H1 (cell line): ENCODE measurements around the gene PTH1R. TPM values are rescaled to one million over a fixed set of nuclear protein-coding genes. Genes with fewer than 3 reads are reported as not detected.

ENCODE experiments used
- BRCA1 ChIP-seq: IDR thresholded peaks from 2 replicates; pipeline ENCODE4 v1.6.1; 2012; ENCODE audit warnings: low read depth, low read length, improper control_type of control experiment
- CREB1 ChIP-seq: IDR thresholded peaks from 2 replicates; pipeline ENCODE4 v1.6.1; 2012; ENCODE audit warnings: inconsistent platforms
- E2F6 ChIP-seq: IDR thresholded peaks from 2 replicates; pipeline ENCODE4 v1.6.1; 2012; ENCODE audit warnings: inconsistent platforms
- HDAC2 ChIP-seq, 2 experiments: fragments of 300-600 bp in 1 of 2; sonication (generic) in 1 of 2; IDR thresholded peaks; 2 replicates each; pipeline ENCODE4 v1.6.1; 2011 to 2012; ENCODE audit warnings: low read depth in 2 of 2, low read length in 2 of 2, mild to moderate bottlenecking in 2 of 2, moderate library complexity in 2 of 2, borderline replicate concordance in 1 of 2, inconsistent platforms in 1 of 2
- MAFK ChIP-seq: IDR thresholded peaks from 2 replicates; pipeline ENCODE4 v1.6.1; 2012; ENCODE audit warnings: low read depth, mild to moderate bottlenecking, improper control_type of control experiment, low read length
- RAD21 ChIP-seq, 2 experiments: IDR thresholded peaks in 1 of 2; conservative IDR thresholded peaks in 1 of 2; 2 replicates each; pipeline ENCODE4 v1.6.1; 2011; ENCODE audit warnings: low read depth in 2 of 2, low read length in 2 of 2, improper control_type of control experiment in 1 of 2, inconsistent platforms in 1 of 2, mild to moderate bottlenecking in 1 of 2, moderate library complexity in 1 of 2
- RXRA ChIP-seq: IDR thresholded peaks from 2 replicates; pipeline ENCODE4 v1.6.1; 2011; ENCODE audit warnings: low read depth, mild to moderate bottlenecking, low read length, moderate library complexity; ENCODE audit not compliant: insufficient read depth
- polyA plus RNA-seq, 7 experiments: library from polyadenylated mRNA; depleted of rRNA in 3 of 7; stranded (reverse) in 5 of 7; unstranded in 2 of 7; fragments of >200 nt in 5 of 7; fragments of 200-250 nt in 2 of 7; gene quantifications; 1 replicate in 5 of 7; 2 replicates in 1 of 7; 4 replicates in 1 of 7; pipeline versions ENCODE4 v1.2.1 to v1.2.3, GENCODE V29; 2011 to 2013; ENCODE audit warnings: missing spikeins in 2 of 7, mixed read lengths in 2 of 7
- total RNA-seq: library from RNA; stranded (reverse); fragmentation: NEBNext Ultra II Directional; extraction: Animal tissue kit (Norgen Biotek cat#: 25700); gene quantifications from 2 replicates; pipeline ENCODE4 v1.2.1, GENCODE V29; 2021
- TF ChIP-seq, protein P1 (sequence below): IDR thresholded peaks from 2 replicates; pipeline ENCODE4 v1.6.1; 2011; ENCODE audit warnings: low read depth, mild to moderate bottlenecking, low read length; ENCODE audit not compliant: insufficient read depth

Gene PTH1R
- total and polyA plus RNA-seq, 2 of the 8 experiments (the other 6 are each of a cell fraction or from before 2014, with no cell fraction given), result 0.57 to 1.5 TPM

GRCh38 chr3:46948830-46949671 lies 71.5 kb downstream of the PTH1R start (continued):
- TF ChIP-seq, protein P1, sequence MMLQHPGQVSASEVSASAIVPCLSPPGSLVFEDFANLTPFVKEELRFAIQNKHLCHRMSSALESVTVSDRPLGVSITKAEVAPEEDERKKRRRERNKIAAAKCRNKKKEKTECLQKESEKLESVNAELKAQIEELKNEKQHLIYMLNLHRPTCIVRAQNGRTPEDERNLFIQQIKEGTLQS, result no peak
- TF ChIP-seq E2F6 (no peak), CREB1 (no peak), RAD21 (IDR thresholded peaks at IDR 0.05 in 1 of 2, conservative IDR thresholded peaks at IDR 0.05 in 1 of 2; ENCODE audit: low read depth in 2 of 2, low read length in 2 of 2) (0 out of 4 replicates have a peak, but pooled peaks of 1 of the 2 experiments have one; percentile 5), HDAC2 (IDR thresholded peaks at IDR 0.05; ENCODE audit: borderline replicate concordance in 1 of 2, low read depth in 2 of 2, low read length in 2 of 2) (no peak), BRCA1 (no peak), RXRA (0 out of 2 replicates have a peak, but pooled peaks have one; percentile 63), MAFK (no peak)
